HepG2 (cell line): ENCODE data around the gene GNG10. TPM values are rescaled to one million over a fixed set of nuclear protein-coding genes. Genes with fewer than 3 reads are reported as not detected.

ENCODE experiments used
- CHD4 ChIP-seq: fragments of 200-600 bp; sonication (generic); IDR thresholded peaks from 2 replicates; pipeline ENCODE4 v1.7.0; 2017; ENCODE audit warnings: mild to moderate bottlenecking, low read length, borderline replicate concordance
- HMG20A ChIP-seq: IDR thresholded peaks from 2 replicates; pipeline ENCODE4 v1.6.1; 2016; ENCODE audit warnings: borderline replicate concordance
- KAT7 ChIP-seq: IDR thresholded peaks from 2 replicates; pipeline ENCODE4 v1.6.1; 2018; ENCODE audit warnings: borderline replicate concordance, missing compliant biosample characterization
- KDM4B ChIP-seq: sonication (generic); formaldehyde crosslinking; IDR thresholded peaks from 2 replicates; pipeline ENCODE4 v1.4.0; 2020; ENCODE audit warnings: missing genetic modification reagents
- MBD4 ChIP-seq: IDR thresholded peaks from 2 replicates; pipeline ENCODE4 v1.6.1; 2012; ENCODE audit warnings: low read length, inconsistent platforms, borderline replicate concordance
- PRDM4 ChIP-seq: sonication (generic); formaldehyde crosslinking; IDR thresholded peaks from 2 replicates; pipeline ENCODE4 v1.9.0; 2021; ENCODE audit warnings: missing genetic modification reagents, borderline replicate concordance
- REPIN1 ChIP-seq: sonication (generic); formaldehyde crosslinking; IDR thresholded peaks from 2 replicates; pipeline ENCODE4 v1.8.0; 2022; ENCODE audit warnings: missing genetic modification reagents, low read depth, mild to moderate bottlenecking, borderline replicate concordance
- SOX5 ChIP-seq: IDR thresholded peaks from 2 replicates; pipeline ENCODE4 v1.6.1; 2016; ENCODE audit warnings: borderline replicate concordance
- TAF1 ChIP-seq: sonication (generic); formaldehyde crosslinking; IDR thresholded peaks from 2 replicates; pipeline ENCODE4 v1.4.0; 2020; ENCODE audit warnings: missing genetic modification reagents
- TMF1 ChIP-seq: sonication (generic); formaldehyde crosslinking; IDR thresholded peaks from 2 replicates; pipeline ENCODE4 v1.8.1; 2022; ENCODE audit warnings: low read depth, missing genetic modification reagents
- ZBTB40 ChIP-seq, 2 experiments: fragments of 450-650 bp in 1 of 2; sonication (generic) in 1 of 2; formaldehyde crosslinking in 1 of 2; IDR thresholded peaks; 2 replicates each; pipeline versions ENCODE4 v1.6.1 to v1.8.0; 2016 to 2022; ENCODE audit warnings: antibody characterized with exemption in 1 of 2, mild to moderate bottlenecking in 1 of 2, missing genetic modification reagents in 1 of 2
- ZNF562 ChIP-seq: sonication (generic); formaldehyde crosslinking; IDR thresholded peaks from 2 replicates; pipeline ENCODE4 v1.8.0; 2022; ENCODE audit warnings: missing genetic modification reagents, borderline replicate concordance
- ZNF580 ChIP-seq: IDR thresholded peaks from 2 replicates; pipeline ENCODE4 v1.6.1; 2016; ENCODE audit warnings: low read depth, borderline replicate concordance
- ZNF597 ChIP-seq: sonication (generic); formaldehyde crosslinking; IDR thresholded peaks from 2 replicates; pipeline ENCODE4 v1.5.0; 2020; ENCODE audit warnings: missing genetic modification reagents
- ZNF652 ChIP-seq: IDR thresholded peaks from 2 replicates; pipeline ENCODE4 v1.6.1; 2016; ENCODE audit warnings: low read depth, borderline replicate concordance
- ZNF773 ChIP-seq: sonication (generic); formaldehyde crosslinking; IDR thresholded peaks from 2 replicates; pipeline ENCODE4 v1.4.0; 2020; ENCODE audit warnings: missing genetic modification reagents, borderline replicate concordance
- polyA plus RNA-seq, 8 experiments: library from polyadenylated mRNA; depleted of rRNA in 3 of 8; stranded (reverse) in 7 of 8; unstranded in 1 of 8; fragments of >200 nt; fragmentation: Illumina TruSeq in 4 of 8; extraction: Trizol in 4 of 8; gene quantifications; 2 replicates each; pipeline versions ENCODE4 v1.2.1 to v1.2.3, GENCODE V29; 2011 to 2016; ENCODE audit warnings: low read depth in 4 of 8, missing spikeins in 1 of 8, mixed read lengths in 1 of 8; ENCODE audit not compliant: insufficient read depth in 1 of 8
- total RNA-seq, 5 experiments: library from RNA; depleted of rRNA; stranded (reverse); fragments of >200 nt; fragmentation: Illumina TruSeq; extraction: Trizol; gene quantifications; 2 replicates each; pipeline ENCODE4 v1.2.3, GENCODE V29; 2016; ENCODE audit warnings: low read depth in 1 of 5

Gene GNG10
- total and polyA plus RNA-seq, 2 of the 13 experiments (the other 11 are each of a cell fraction or from before 2014, with no cell fraction given), result 29.8 to 32.4 TPM

- TF ChIP-seq KDM4B (no peak; the same call in 1 of the 2 replicates), ZBTB40 (IDR thresholded peaks at IDR 0.05) (peak; percentile 91), ZBTB40 (CRISPR knock-in tag; IDR thresholded peaks at IDR 0.05) (0 out of 2 replicates have a peak, but pooled peaks have one; percentile 60), REPIN1 (CRISPR knock-in tag) (peak; percentile 90), TMF1 (CRISPR knock-in tag) (no peak), CHD4 (no peak), HMG20A (CRISPR knock-in tag) (no peak), ZNF597 (CRISPR knock-in tag) (no peak), PRDM4 (0 out of 2 replicates have a peak, but pooled peaks have one; percentile 4), ZNF580 (0 out of 2 replicates have a peak, but pooled peaks have one; percentile 1), MBD4 (no peak), TAF1 (CRISPR knock-in tag) (peak; percentile 96), ZNF562 (no peak), KAT7 (CRISPR knock-in tag) (no peak), SOX5 (CRISPR knock-in tag) (peak; percentile 4; the same call in 1 of the 2 replicates), ZNF773 (no peak; the same call in 1 of the 2 replicates), ZNF652 (CRISPR knock-in tag) (no peak)
These were observed 30.0 kb upstream of the GNG10 start, which contains the start of gene DNAJC25 (continued) for GRCh38 chr9:111631214-111631971.
